ENCODE data around the gene SLC24A3.

DNA sequence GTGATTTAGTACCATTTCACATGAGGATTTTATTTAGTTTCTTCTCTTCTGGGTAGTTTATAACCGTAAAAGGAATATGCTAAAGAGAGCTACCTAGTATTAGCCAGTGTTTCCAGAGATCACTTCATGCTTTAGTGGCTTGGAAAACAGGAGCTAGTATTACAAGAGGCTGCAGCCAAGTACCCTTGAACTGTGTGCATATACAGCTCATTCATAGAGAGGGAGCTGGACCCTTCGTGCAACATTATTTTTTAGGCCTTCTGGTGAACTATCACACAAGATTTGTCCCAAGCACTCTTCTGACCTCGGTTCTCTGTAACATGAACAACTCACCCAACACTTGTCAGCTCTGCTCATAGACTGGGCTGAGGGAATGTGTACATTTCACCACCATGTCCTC, 470.7 kb downstream of the SLC24A3 start:
- TF ChIP-seq EP300 (IDR thresholded peaks at IDR 0.05) (no peak), POLR2A (IDR thresholded peaks at IDR 0.05) (no peak)
- TF ChIP-seq, protein P1, sequence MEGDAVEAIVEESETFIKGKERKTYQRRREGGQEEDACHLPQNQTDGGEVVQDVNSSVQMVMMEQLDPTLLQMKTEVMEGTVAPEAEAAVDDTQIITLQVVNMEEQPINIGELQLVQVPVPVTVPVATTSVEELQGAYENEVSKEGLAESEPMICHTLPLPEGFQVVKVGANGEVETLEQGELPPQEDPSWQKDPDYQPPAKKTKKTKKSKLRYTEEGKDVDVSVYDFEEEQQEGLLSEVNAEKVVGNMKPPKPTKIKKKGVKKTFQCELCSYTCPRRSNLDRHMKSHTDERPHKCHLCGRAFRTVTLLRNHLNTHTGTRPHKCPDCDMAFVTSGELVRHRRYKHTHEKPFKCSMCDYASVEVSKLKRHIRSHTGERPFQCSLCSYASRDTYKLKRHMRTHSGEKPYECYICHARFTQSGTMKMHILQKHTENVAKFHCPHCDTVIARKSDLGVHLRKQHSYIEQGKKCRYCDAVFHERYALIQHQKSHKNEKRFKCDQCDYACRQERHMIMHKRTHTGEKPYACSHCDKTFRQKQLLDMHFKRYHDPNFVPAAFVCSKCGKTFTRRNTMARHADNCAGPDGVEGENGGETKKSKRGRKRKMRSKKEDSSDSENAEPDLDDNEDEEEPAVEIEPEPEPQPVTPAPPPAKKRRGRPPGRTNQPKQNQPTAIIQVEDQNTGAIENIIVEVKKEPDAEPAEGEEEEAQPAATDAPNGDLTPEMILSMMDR (IDR thresholded peaks at IDR 0.05) = no peak

All from upper lobe of left lung (tissue), 4 donors.